ENCODE results near the gene UPK1B.

Gene UPK1B

GRCh38 chr3:119177321-119177720 lies 3.9 kb downstream of the UPK1B start:
- DNase-seq: no peak

- DNase-seq: no peak
These were observed 8.4 kb downstream of the UPK1B start for GRCh38 chr3:119181765-119182164.

- DNase-seq: no peak
These were observed 10.7 kb downstream of the UPK1B start for GRCh38 chr3:119184111-119184510.

DNA sequence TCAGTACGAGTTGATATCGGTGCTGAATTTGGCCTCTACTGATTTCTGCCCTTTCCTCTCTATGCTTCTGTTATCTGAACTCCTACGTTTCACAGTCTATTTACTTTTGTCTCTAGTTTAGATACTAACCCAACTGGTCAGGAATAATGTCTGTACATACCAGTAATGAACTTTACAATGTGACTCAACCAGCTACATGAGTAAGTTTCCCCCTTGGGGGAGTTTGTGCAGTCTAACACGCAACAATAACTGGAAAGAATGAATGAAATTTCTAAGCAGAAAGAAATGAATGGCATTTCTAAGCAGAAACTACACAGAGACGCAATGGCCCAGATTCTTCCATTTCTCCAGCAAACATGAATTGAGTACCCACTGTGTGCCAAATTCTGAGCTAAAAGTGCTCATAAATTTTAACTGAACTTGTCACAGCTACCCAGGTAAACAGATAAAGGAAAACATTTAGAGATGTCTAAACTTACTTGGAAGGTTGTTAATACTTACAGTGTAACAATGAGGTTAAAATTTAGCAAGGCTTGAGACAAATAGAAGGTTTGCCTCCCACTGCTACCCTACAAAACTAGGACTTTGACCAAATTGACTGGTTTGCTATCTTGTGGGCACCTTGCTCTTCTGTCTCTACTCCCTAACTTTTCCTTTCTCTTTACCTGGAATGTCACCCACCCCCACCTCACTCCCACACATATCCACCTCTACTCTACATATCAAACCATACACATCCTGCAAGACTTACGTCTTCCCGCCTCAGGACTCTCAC lies 11.6 kb downstream of the UPK1B start:
- no peak for DNase-seq

- DNase-seq: no peak
These were observed 13.9 kb downstream of the UPK1B start for GRCh38 chr3:119187266-119187665.

DNA sequence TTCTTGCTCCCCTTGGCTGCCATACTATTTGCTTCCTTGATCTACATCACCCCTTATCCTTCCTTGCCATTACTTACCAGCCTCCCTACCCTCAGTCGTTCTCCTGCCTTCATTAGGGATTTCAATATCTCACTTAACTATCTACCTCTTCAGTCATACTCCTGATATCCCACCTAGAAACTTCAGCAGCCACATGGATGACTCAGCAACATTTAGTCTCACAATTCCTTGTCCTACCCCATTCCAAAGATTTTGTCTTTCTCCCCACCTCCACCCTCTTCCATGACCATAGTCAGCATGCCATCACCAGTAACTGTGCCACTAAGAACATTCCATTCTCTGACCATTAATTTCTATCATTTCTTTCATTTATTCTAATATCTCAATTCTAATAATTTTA lies 18.4 kb downstream of the UPK1B start:
- DNase-seq: no peak

- no peak for DNase-seq
These were observed 21.1 kb downstream of the UPK1B start for GRCh38 chr3:119194237-119195150.

DNA sequence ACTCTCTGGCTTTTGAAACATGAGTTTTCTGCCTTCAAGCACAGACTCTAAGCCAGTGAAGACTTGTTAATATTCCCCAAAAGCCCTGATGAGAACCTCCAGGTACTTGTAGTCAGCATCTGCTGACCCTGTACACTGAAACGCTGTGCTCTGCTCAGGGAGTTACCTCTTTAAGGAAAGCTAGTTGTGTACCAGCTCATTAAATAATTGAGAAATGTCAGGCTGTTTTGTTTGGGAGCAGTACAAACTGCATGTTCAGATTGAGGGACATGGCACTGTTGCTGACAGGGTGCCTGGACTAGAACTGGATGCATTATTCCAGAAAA lies 21.7 kb downstream of the UPK1B start:
- no peak for DNase-seq

GRCh38 chr3:119195911-119196310 lies 22.5 kb downstream of the UPK1B start:
- DNase-seq: no peak

- DNase-seq: no peak
These were observed 31.8 kb downstream of the UPK1B start for GRCh38 chr3:119205209-119205608.

GRCh38 chr3:119205685-119206084 lies 32.3 kb downstream of the UPK1B start:
- no peak for DNase-seq

- DNase-seq: no peak
These were observed 33.5 kb downstream of the UPK1B start for GRCh38 chr3:119206611-119207511.

DNA sequence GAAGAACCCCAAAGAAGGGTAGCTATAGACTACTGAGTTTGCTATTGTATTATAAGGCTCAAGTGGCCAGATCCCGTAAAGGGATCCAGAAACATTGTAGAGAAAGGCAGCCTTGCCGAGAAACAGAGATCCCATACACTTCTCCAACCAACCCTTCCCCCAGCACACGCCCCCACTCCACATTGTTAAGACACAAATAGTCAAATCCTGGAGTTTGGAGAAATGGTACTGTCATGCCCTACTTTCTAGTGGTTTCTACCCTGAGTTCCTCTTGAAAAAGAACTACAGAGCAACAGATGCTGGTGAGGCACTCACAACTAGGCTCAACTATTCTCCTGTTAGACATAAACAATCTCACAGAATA lies 34.1 kb downstream of the UPK1B start:
- DNase-seq: no peak

DNA sequence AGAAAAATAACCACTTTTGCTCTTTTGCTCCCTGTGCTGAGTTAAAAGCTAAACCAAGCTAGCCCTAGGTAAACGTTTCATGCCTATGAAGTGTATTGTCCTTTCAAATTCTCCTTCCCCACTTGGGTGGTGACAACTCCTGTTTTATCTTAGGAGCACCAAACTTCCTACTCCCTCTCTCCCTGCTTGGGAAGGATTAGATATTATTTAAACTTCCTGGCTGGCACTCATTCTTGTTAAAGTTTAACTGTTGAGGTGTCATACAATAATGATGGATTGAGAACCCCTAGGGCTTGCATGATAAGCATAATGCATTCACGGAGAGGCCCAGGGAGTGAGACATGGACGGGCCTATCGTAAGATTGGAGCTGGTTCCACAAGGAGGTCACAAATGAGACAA lies 37.8 kb downstream of the UPK1B start:
- no peak for DNase-seq

DNA sequence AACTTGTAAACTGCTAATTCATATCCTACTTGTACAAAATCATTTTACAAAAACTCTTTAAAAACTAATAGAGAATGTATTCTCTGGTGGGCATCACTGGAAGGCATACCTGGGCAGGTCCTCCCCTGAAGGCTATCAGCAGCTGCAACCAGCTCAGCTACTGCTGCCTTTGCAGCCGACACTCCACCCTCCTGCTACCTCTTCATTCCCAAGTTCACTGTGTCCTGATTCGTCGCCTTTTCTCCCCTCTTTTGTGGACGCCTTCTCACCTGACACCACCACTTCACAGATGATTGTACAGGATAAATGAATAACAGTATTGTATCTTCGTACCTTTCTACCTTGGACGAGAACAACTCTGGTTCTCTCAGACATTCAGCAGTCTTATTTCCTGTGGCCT lies 38.4 kb downstream of the UPK1B start:
- DNase-seq: no peak

DNA sequence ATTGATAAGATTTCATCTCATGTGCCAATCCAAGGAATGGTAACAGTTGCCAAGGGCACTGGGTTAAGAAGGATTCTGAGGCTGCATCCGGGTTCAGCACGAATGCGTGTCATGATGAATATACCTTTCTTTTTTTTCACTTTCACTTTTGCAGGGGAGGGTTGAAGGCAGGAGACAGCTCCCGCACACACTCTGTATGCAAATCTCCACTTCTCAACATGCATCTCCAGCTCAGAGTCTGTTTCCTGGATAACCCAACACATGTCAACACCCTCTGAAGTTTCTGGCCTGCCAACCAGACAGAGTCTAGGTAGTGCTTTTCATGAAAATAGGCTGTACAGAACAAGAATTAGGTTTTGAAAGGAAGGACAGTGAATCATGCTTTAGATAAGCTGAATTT lies 45.7 kb downstream of the UPK1B start:
- DNase-seq: no peak

DNA sequence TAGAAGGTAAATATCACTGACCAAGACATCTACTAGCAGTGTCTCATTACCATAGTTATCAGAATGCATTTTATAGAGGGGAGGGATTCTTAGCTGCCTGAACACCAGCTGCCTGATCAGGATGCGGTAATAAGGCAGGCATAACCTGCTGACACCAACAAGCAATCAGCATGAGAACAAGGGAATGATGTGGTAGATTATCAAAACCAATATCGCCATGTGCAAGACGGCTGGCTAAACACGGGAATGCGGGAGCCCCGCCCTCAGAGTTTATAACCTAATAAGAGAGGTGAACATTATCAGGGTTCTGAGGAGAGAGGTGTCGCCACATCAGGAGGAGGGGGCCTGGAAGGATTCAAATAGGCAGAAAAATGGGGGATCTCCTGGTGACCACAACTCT lies 46.8 kb downstream of the UPK1B start:
- no peak for DNase-seq

GRCh38 chr3:119220970-119221667 lies 47.7 kb downstream of the UPK1B start:
- DNase-seq: no peak

GRCh38 chr3:119221779-119222320 lies 48.5 kb downstream of the UPK1B start:
- DNase-seq: no peak

- no peak for DNase-seq
These were observed 49.0 kb downstream of the UPK1B start for GRCh38 chr3:119222391-119222790.

DNA sequence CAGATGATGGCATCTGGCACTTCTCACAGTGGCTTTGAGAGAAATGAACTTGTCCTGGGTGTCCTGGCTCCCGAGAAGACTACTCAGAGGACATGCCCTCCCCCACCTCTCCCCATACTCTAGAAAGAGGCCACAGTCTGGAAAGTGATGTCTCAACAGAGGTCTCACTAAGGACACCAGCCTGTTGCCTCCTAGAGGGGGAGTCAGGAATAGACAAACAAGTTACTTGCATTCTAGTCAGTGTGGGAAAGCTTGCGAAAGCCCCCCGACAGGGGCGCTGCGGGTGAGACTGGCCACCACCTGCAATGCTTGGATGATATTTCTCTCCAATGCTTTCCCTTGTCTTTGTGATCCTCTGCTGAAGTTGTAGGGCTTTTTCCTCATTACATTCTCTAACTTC lies 50.1 kb downstream of the UPK1B start:
- no peak for DNase-seq

- DNase-seq: no peak
These were observed 51.7 kb downstream of the UPK1B start for GRCh38 chr3:119225121-119225520.
